ENCODE data around the gene AZU1.
"Not testable (repeated sequence)": the region's sequence is repeated elsewhere in the genome, so short reads cannot be mapped to it uniquely, and the experiment has no call there.

AZU1 gene

GRCh38 chr19:810883-811489 is 16.7 kb upstream of the AZU1 start:
- DNase-seq (ENCODE audit: low read depth) = no peak

- no peak for DNase-seq (ENCODE audit: low read depth)
Observed at GRCh38 chr19:811506-812048, 16.1 kb upstream of the AZU1 start.

DNA sequence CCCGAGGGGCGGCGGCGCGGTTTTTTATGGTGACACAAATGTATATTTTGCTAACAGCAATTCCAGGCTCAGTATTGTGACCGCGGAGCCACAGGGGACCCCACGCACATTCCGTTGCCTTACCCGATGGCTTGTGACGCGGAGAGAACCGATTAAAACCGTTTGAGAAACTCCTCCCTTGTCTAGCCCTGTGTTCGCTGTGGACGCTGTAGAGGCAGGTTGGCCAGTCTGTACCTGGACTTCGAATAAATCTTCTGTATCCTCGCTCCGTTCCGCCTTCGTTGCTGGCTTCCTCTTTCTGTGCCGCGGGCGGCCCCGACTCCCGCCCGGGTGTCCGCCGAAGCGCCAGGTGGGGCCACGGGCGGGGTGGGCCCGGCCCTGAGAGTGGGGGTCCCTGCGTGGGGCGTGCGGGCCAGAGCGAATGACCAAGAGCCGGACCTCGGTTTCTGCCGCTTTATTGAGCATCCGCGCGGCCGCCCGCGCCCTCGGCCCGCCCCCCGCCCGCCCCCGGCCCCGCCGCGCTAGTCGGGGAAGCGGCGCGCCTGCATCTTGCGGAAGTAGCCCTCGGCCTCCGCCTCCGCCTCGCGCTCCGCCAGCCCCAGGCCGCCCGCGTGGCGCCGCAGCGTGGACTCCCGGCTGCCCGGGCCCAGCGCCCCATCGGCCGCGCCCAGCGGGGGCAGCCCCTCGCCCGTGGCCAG is 15.4 kb upstream of the AZU1 start:
- no peak for DNase-seq (ENCODE audit: low read depth)

DNA sequence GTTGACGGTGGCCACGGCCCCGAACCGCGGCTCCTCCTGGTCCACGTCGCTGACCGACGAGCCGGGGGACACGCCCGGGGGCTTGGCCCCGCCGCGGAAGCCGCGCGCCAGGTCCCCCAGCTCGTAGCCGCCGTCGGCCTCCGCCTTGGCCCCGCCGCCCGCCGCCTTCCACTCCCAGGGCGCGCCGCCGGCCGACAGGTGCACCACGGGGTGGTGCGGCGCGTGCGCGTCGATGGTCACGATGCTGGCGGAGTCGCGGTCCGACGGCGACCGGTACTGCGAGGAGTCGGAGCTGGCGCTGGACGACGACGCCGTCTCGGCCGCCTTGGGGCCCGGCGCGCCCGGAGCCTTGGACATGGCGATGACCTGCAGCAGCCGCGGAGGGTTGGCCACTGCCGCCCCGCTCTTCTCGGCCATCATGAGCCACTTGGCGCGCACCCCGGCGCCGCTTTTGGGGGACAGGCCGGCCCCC is 14.9 kb upstream of the AZU1 start:
- no peak for DNase-seq (ENCODE audit: low read depth)

DNA sequence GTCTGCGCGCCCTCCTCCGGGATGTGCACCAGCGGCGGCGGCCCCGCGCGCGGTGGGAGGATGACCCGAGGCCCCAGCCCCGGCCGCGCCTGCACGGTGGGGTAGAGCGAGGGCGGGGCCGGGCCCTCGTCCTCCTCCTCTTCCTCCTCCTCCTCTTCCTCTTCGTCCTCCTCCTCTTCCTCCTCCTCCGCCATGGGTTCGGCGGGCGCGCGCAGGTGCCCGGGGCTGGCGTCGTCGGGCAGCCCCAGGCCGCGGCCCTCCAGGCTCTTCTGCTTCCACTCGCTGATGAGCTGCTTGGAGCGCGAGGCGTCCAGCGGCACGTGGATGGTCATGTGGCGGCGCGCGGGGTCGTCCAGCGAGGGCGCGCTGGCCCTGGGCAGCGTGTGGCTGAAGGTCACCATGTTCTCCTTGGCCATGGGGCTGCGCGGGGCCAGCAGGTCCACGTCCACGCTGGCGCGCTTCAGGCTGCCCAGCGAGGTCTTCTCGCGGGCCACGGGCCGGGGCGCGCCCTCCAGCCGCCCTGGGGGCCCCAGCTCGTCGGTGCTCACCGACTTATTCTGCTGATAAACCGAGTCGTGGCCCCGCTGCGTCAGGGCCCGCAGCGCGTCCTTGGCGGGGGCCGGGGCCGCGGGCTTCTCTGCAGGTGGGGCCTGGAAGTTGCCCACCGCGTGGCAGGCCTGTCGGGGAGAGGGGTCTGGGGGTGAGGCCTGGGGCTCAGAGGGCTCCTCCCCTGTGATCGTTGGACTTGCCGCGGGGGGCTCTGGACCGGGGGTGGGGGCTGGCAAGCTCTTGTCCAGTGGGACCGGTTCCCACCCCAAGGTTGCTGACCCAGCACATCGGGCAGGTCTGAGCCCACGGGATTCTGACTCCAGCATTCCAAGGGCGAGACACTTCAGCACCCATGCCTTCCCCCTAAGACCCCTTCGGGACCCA is 14.2 kb upstream of the AZU1 start:
- DNase-seq (ENCODE audit: low read depth) = no peak

GRCh38 chr19:814152-815078 is 13.2 kb upstream of the AZU1 start:
- no peak for DNase-seq (ENCODE audit: low read depth)

GRCh38 chr19:815079-815774 is 12.4 kb upstream of the AZU1 start:
- no peak for DNase-seq (ENCODE audit: low read depth)

DNA sequence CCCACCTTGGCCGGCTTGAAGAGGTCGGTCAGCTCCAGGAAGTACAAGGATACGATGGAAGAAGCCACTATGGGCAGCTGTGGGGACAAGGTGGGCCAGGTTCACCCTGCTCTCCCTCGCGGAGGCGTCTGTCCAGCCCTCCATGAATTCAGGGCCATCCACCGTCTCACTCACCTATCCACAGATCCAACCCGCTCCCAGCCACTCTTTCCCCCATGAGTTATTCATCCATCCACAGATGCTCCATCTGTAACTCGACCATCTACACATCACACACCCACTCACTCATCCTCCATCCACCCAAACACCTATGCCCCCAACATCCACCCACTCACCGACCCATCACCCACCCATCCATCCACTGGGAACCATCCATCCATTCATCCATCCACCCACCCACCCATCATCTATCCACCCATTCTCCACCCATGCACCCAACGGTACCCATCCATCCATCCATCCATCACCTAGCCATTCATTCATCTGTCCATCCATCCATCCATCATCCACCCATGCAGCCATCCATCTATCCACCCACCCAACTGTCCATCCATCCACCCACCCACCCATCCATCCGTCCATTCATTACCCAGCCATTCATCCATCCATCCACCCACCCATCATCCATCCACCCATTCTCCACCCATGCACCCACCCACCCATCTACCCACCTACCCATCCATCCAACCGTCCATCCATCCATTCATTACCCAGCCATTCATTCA is 11.7 kb upstream of the AZU1 start:
- DNase-seq (ENCODE audit: low read depth) = no peak

GRCh38 chr19:816500-816857 is 11.2 kb upstream of the AZU1 start:
- no peak for DNase-seq (ENCODE audit: low read depth)

GRCh38 chr19:820212-820611 is 7.4 kb upstream of the AZU1 start:
- DNase-seq (ENCODE audit: low read depth) = not testable (repeated sequence)

- no peak for DNase-seq (ENCODE audit: low read depth)
Observed at GRCh38 chr19:821231-821824, 6.3 kb upstream of the AZU1 start.

- no peak for DNase-seq (ENCODE audit: low read depth)
Observed at GRCh38 chr19:821825-822503, 5.7 kb upstream of the AZU1 start, which contains the start of gene PLPPR3. Gene PLPPR3, minus strand, starts transcription at chr19:821955. Its CDS starts 396 bp downstream, at chr19:821559.

DNA sequence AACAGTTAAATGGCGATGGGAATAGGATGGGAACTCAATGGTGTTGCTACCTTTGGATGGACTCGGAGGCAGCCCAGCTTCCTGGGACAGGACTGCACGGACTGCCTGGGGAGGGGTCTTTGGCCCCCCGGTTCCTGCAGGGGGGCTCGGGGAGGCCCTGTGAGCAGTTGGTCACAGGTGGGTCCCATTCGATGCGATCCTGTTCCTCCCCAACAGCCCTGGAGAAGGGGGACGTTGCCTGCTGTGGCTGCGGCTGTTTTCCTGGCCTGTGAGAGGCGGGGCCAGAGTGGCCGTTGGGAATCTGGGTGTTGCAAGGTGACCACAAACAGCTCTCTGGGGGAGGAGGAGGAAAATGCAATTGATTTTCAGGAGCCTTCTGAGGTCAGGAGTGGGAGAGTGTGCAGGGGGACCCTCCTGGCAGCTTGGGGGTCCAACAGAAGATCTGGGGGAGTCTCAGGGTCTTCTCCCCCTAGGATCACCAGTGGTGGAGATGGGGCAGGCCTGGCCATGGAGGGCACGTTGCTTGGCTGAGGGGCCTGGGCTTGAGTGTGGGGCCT is 4.0 kb upstream of the AZU1 start:
- DNase-seq (ENCODE audit: low read depth) = no peak

- DNase-seq (ENCODE audit: low read depth) = no peak
Observed at GRCh38 chr19:824885-825284, 2.8 kb upstream of the AZU1 start.

GRCh38 chr19:825897-826644 is 1.6 kb upstream of the AZU1 start:
- DNase-seq (ENCODE audit: low read depth) = no peak

GRCh38 chr19:827314-827709 is 325 bp upstream of the AZU1 start:
- DNase-seq (ENCODE audit: low read depth) = no peak

DNA sequence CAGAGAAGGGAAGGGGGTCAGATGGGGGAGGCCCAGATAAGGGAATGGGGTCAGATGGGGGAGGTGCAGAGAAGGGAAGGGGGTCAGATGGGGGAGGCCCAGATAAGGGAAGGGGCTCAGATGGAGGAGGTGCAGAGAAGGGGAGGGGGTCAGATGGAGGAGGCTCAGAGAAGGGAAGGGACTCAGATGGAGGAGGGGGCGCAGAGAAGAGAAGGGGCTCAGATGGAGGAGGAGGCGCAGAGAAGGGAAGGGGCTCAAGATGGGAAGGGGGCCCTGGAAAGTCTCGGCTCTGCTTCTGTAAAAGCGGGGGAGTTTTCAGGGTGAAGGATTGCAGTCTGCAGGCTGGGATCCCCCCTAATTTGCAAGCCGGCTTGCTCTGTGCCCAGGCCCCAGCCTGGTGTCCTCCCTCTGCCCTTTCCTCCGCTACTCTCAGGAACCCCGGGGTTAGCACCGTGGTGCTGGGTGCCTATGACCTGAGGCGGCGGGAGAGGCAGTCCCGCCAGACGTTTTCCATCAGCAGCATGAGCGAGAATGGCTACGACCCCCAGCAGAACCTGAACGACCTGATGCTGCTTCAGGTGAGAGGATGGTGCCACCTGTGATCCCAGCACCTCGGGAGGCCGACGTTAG is 1.6 kb downstream of the AZU1 start:
- no peak for DNase-seq (ENCODE audit: low read depth)

Data from stimulated activated CD8-positive, alpha-beta memory T cell treated with anti-CD3 and anti-CD28 coated beads, Interleukin-15, amount 100 ng/mL, for 24 hours (primary cell).